Parathyroid adenoma (tissue), 2 donors: ENCODE data around the gene ALK.

Experiments
- H2AFZ ChIP-seq: fragments of 300-600 bp; sonication (generic); one replicate; pipeline ENCODE4 v1.7.0; 2017; ENCODE audit warnings: antibody characterized with exemption, mild to moderate bottlenecking
- H3K27ac ChIP-seq: fragments of 300-600 bp; sonication (generic); one replicate; pipeline ENCODE4 v1.7.0; 2017
- H3K27me3 ChIP-seq: fragments of 300-600 bp; sonication (generic); one replicate; pipeline ENCODE4 v1.7.0; 2017; ENCODE audit warnings: low read length; ENCODE audit not compliant: control insufficient read depth, insufficient read depth
- H3K36me3 ChIP-seq: fragments of 300-600 bp; sonication (generic); one replicate; pipeline ENCODE4 v1.7.0; 2017; ENCODE audit warnings: low read length; ENCODE audit not compliant: control insufficient read depth, insufficient read depth
- H3K4me1 ChIP-seq: fragments of 300-600 bp; sonication (generic); one replicate; pipeline ENCODE4 v1.7.0; 2017; ENCODE audit warnings: control low read depth
- H3K4me2 ChIP-seq: fragments of 300-600 bp; sonication (generic); one replicate; pipeline ENCODE4 v1.7.0; 2017; ENCODE audit warnings: low read length
- H3K4me3 ChIP-seq: fragments of 300-600 bp; sonication (generic); one replicate; pipeline ENCODE4 v1.7.0; 2017; ENCODE audit warnings: low read depth, low read length
- H3K79me2 ChIP-seq: fragments of 300-600 bp; sonication (generic); one replicate; pipeline ENCODE4 v1.7.0; 2017; ENCODE audit warnings: control low read depth
- H3K9ac ChIP-seq: fragments of 300-600 bp; sonication (generic); one replicate; pipeline ENCODE4 v1.7.0; 2017; ENCODE audit warnings: mild to moderate bottlenecking
- H3K9me3 ChIP-seq: fragments of 300-600 bp; sonication (generic); one replicate; pipeline ENCODE4 v1.7.0; 2017; ENCODE audit warnings: low read length; ENCODE audit not compliant: control insufficient read depth
- TF ChIP-seq, protein P1 (sequence below): fragments of 300-600 bp; sonication (generic); IDR thresholded peaks from one replicate; pipeline ENCODE4 v1.7.0; 2017; ENCODE audit warnings: antibody characterized with exemption, mild to moderate bottlenecking
- donor health status: primary hyperparathyroidism.

ALK gene

DNA sequence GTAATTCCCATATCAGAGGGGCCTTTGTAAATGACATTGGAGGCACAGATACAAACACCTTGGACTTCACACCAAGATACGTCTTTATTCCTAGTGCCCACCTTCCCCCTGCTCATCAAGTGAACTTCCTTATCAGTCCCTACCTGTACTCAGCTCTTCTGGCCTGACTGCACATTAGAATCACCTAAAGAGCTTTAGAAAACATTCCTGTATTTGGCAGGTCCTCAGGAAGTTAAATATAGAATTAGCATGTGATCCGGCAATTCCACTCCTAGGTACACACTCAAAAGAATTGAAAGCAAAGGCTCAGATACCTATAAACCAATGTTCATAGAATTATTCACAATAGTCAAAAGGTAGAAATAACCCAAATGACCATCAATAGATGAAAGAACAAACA lies 46.6 kb downstream of the ALK start:
- H3K4me1 ChIP-seq: no peaks in the 10 kb centered on the region
- no peak overlapping the region for H3K4me2 ChIP-seq
- H3K4me3 ChIP-seq: no peak overlapping the region
- H3K9me3 ChIP-seq: no peaks in the 10 kb centered on the region
- H2AFZ ChIP-seq: no peak overlapping the region
- no peak overlapping the region for H3K27ac ChIP-seq
- H3K79me2 ChIP-seq: no peaks in the 10 kb centered on the region
- no peaks in the 10 kb centered on the region for H3K36me3 ChIP-seq
- H3K27me3 ChIP-seq: no peaks in the 10 kb centered on the region
- TF ChIP-seq, protein P1, sequence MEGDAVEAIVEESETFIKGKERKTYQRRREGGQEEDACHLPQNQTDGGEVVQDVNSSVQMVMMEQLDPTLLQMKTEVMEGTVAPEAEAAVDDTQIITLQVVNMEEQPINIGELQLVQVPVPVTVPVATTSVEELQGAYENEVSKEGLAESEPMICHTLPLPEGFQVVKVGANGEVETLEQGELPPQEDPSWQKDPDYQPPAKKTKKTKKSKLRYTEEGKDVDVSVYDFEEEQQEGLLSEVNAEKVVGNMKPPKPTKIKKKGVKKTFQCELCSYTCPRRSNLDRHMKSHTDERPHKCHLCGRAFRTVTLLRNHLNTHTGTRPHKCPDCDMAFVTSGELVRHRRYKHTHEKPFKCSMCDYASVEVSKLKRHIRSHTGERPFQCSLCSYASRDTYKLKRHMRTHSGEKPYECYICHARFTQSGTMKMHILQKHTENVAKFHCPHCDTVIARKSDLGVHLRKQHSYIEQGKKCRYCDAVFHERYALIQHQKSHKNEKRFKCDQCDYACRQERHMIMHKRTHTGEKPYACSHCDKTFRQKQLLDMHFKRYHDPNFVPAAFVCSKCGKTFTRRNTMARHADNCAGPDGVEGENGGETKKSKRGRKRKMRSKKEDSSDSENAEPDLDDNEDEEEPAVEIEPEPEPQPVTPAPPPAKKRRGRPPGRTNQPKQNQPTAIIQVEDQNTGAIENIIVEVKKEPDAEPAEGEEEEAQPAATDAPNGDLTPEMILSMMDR: no peak
- no peak overlapping the region for H3K9ac ChIP-seq

DNA sequence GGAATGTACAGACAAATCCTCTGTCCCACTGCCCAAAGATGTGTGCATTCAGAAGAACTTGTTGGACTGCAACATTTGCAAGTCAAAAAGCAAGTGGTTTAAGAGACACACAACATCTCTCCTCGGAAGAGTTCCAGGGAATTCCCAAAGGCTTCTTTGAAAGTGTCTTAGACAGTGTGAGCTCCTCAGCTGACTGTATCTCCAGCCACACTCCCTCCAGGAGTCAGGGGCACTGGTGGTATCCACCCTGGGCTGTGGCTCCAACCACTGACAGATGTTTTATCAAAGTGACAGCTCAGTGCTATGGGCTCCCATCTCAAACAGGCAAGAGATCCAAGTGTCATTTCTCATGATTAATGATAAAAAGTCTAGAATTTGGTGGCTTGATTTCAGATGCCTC lies 48.5 kb downstream of the ALK start:
- Histone ChIP-seq H3K9ac (no peak overlapping the region), H3K4me3 (no peak overlapping the region), H3K36me3 (no peaks in the 10 kb centered on the region), H3K4me1 (no peaks in the 10 kb centered on the region), H3K9me3 (no peaks in the 10 kb centered on the region), H3K27me3 (no peaks in the 10 kb centered on the region), H2AFZ (no peak overlapping the region), H3K4me2 (no peak overlapping the region), H3K27ac (no peak overlapping the region), H3K79me2 (no peaks in the 10 kb centered on the region)
- TF ChIP-seq, protein P1: no peak

DNA sequence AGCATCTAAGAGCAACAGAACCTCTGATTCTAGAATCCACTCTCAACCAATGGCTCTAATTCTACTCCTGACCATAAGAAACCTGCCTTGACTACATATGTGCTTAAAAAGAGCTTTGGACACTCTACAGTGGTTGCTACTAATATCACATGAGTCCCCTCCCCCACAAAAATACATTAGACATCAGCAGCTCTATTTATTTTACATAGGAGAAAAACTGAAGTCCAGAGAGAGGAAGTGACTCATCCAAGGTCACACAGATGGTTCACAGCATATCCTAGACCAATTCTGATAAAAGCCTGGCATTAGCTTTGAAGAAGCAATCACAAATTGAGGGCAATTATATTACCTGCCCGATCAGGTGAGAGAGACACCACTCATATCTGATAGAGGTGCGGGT lies 49.8 kb downstream of the ALK start:
- H3K4me1 ChIP-seq: no peaks in the 10 kb centered on the region
- no peaks in the 10 kb centered on the region for H3K36me3 ChIP-seq
- TF ChIP-seq, protein P1: no peak
- no peak overlapping the region for H2AFZ ChIP-seq
- H3K9ac ChIP-seq: no peak overlapping the region
- H3K27me3 ChIP-seq: no peaks in the 10 kb centered on the region
- no peak overlapping the region for H3K4me3 ChIP-seq
- H3K4me2 ChIP-seq: no peak overlapping the region
- H3K9me3 ChIP-seq: no peaks in the 10 kb centered on the region
- H3K27ac ChIP-seq: no peak overlapping the region
- no peaks in the 10 kb centered on the region for H3K79me2 ChIP-seq

DNA sequence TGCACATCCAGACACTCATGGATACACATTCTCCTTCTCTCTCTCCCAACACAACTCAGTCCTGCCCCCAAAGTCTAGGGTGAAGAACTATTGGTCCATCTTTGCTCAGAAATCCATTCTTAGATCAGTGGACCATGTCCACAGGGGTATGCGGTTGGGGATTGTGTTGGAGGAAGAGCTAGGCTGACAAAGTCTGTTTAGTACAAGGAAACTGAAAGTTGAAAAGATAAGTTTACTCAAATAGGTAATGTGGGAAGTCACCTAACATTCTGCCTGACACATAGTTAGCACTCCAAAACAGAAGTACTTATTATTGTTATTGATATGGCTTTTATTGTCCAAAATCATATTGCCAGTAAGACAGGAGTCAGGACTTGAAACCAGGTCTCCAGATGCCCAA lies 55.9 kb downstream of the ALK start:
- H3K4me1 ChIP-seq: no peaks in the 10 kb centered on the region
- H3K9ac ChIP-seq: no peak overlapping the region
- H3K9me3 ChIP-seq: no peaks in the 10 kb centered on the region
- H3K36me3 ChIP-seq: no peaks in the 10 kb centered on the region
- no peak overlapping the region for H3K27ac ChIP-seq
- no peaks in the 10 kb centered on the region for H3K27me3 ChIP-seq
- H3K4me3 ChIP-seq: no peak overlapping the region
- no peaks in the 10 kb centered on the region for H3K79me2 ChIP-seq
- no peak overlapping the region for H3K4me2 ChIP-seq
- no peak overlapping the region for H2AFZ ChIP-seq
- TF ChIP-seq, protein P1: no peak

DNA sequence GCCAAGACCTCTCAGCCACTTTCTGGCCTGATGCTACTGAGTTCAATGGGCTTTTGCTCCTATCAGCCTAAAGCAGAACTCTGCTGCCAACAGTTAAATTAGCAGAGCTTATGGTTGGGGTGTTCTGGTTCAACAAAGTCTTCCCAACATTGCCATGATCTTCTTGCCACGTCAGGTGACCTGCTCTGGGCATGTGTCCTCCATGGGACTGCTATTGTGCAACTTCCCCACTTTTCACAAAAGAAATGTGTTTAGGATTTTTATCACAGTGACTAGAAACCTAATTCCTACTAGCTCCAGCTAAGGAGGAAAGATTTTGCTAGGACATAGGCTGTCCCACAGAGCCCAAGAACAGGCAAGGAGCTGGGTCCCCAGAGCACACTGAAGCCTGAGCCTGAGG lies 56.4 kb downstream of the ALK start:
- no peaks in the 10 kb centered on the region for H3K36me3 ChIP-seq
- no peak overlapping the region for H3K4me3 ChIP-seq
- no peak overlapping the region for H3K9ac ChIP-seq
- no peak overlapping the region for H3K27ac ChIP-seq
- no peaks in the 10 kb centered on the region for H3K79me2 ChIP-seq
- no peaks in the 10 kb centered on the region for H3K4me1 ChIP-seq
- H3K4me2 ChIP-seq: no peak overlapping the region
- TF ChIP-seq, protein P1: no peak
- no peak overlapping the region for H2AFZ ChIP-seq
- no peaks in the 10 kb centered on the region for H3K9me3 ChIP-seq
- no peaks in the 10 kb centered on the region for H3K27me3 ChIP-seq
